Astrocyte (in vitro differentiated cells and primary cell): ENCODE measurements around the gene KRT23. TPM values are rescaled to one million over a fixed set of nuclear protein-coding genes. Genes with fewer than 3 reads are reported as not detected.

Experiments
- DNase-seq: peaks from one replicate; pipeline ENCODE4 v3.0.0-alpha.2; 2010; ENCODE audit warnings: low read depth
- FAIRE-seq: peaks from 2 replicates; lab custom pipeline; 2011; peaks lifted over from hg19 to GRCh38; lab: Jason Lieb, UNC
- H2AFZ ChIP-seq: 2 replicates; pipeline ENCODE4 v1.6.0; 2012; ENCODE audit warnings: low read depth, low read length, inconsistent platforms
- H3K27ac ChIP-seq: 2 replicates; pipeline ENCODE4 v1.5.1; 2011; ENCODE audit warnings: low read depth, low read length, inconsistent platforms
- H3K27me3 ChIP-seq: 2 replicates; pipeline ENCODE4 v1.6.0; 2011; ENCODE audit warnings: low read length, inconsistent platforms; ENCODE audit not compliant: insufficient read depth
- H3K36me3 ChIP-seq: 2 replicates; pipeline ENCODE4 v1.5.1; 2011; ENCODE audit warnings: low read length, inconsistent platforms; ENCODE audit not compliant: insufficient read depth
- H3K4me1 ChIP-seq: 2 replicates; pipeline ENCODE4 v1.5.1; 2011; ENCODE audit warnings: low read length, inconsistent platforms; ENCODE audit not compliant: insufficient read depth
- H3K4me2 ChIP-seq: 2 replicates; pipeline ENCODE4 v1.6.0; 2012; ENCODE audit warnings: low read length, inconsistent platforms
- H3K4me3 ChIP-seq: 2 replicates; pipeline ENCODE4 v1.5.1; 2011; ENCODE audit warnings: low read depth, mild to moderate bottlenecking, low read length, inconsistent platforms; ENCODE audit not compliant: insufficient read depth
- H3K79me2 ChIP-seq: 2 replicates; pipeline ENCODE4 v1.6.0; 2012; ENCODE audit warnings: mild to moderate bottlenecking, low read length, inconsistent platforms; ENCODE audit not compliant: insufficient read depth
- H3K9ac ChIP-seq: 2 replicates; pipeline ENCODE4 v1.6.0; 2012; ENCODE audit warnings: mild to moderate bottlenecking, low read length, inconsistent platforms
- H3K9me3 ChIP-seq: 2 replicates; pipeline ENCODE4 v1.5.1; 2012; ENCODE audit warnings: low read depth, mild to moderate bottlenecking, low read length, inconsistent platforms; ENCODE audit not compliant: insufficient read depth
- H4K20me1 ChIP-seq: 2 replicates; pipeline ENCODE4 v1.6.0; 2012; ENCODE audit warnings: low read length, inconsistent platforms; ENCODE audit not compliant: insufficient read depth
- H3K27ac Mint-ChIP-seq: one replicate; pipeline ENCODE4 v1.8.0; 2021; ENCODE audit warnings: mild to moderate bottlenecking, mixed read lengths; ENCODE audit not compliant: unreplicated experiment
- H3K27me3 Mint-ChIP-seq: one replicate; pipeline ENCODE4 v1.8.0; 2021; ENCODE audit warnings: low read depth, mixed read lengths; ENCODE audit not compliant: unreplicated experiment
- H3K36me3 Mint-ChIP-seq: one replicate; pipeline ENCODE4 v1.8.0; 2021; ENCODE audit warnings: low read depth, mixed read lengths; ENCODE audit not compliant: unreplicated experiment
- H3K4me1 Mint-ChIP-seq: one replicate; pipeline ENCODE4 v1.8.0; 2021; ENCODE audit warnings: low read depth, mixed read lengths; ENCODE audit not compliant: unreplicated experiment
- H3K4me3 Mint-ChIP-seq: one replicate; pipeline ENCODE4 v1.8.0; 2021; ENCODE audit warnings: mild to moderate bottlenecking, moderate library complexity, mixed read lengths; ENCODE audit not compliant: unreplicated experiment
- H3K9me3 Mint-ChIP-seq: one replicate; pipeline ENCODE4 v1.8.0; 2021; ENCODE audit warnings: mild to moderate bottlenecking, mixed read lengths; ENCODE audit not compliant: unreplicated experiment
- CTCF ChIP-seq: IDR thresholded peaks from 2 replicates; pipeline ENCODE4 v1.5.1; 2011; ENCODE audit warnings: low read depth, mild to moderate bottlenecking, inconsistent platforms, low read length, moderate library complexity; ENCODE audit not compliant: insufficient read depth
- EZH2 ChIP-seq: IDR thresholded peaks from 2 replicates; pipeline ENCODE4 v1.6.1; 2012; ENCODE audit warnings: mild to moderate bottlenecking, low read length, inconsistent platforms; ENCODE audit not compliant: insufficient read depth
- total RNA-seq: library from RNA; stranded (reverse); gene quantifications from 2 replicates; pipeline ENCODE4 v1.2.1, GENCODE V29; 2021

The KRT23 gene
- total RNA-seq, 1 donor from 2014 or later = not detected

GRCh38 chr17:40878044-40878443 is 59.4 kb downstream of the KRT23 start:
- no peak overlapping the region for H3K4me3 Mint-ChIP-seq
- FAIRE-seq (no peak), DNase-seq (no peak)
- Histone ChIP-seq H3K9ac (no peak overlapping the region), H3K79me2 (no peaks in the 10 kb centered on the region), H2AFZ (no peak overlapping the region), H3K27ac (no peak overlapping the region), H3K9me3 (no peaks in the 10 kb centered on the region), H3K4me1 (no peaks in the 10 kb centered on the region), H3K4me3 (no peak overlapping the region), H3K27me3 (no peaks in the 10 kb centered on the region), H3K36me3 (no peaks in the 10 kb centered on the region), H4K20me1 (no peaks in the 10 kb centered on the region), H3K4me2 (no peak overlapping the region)
- no peaks in the 10 kb centered on the region for H3K36me3 Mint-ChIP-seq
- no peaks in the 10 kb centered on the region for H3K27me3 Mint-ChIP-seq
- peaks cover 2% of the 10 kb centered on the region for H3K9me3 Mint-ChIP-seq
- no peaks in the 10 kb centered on the region for H3K4me1 Mint-ChIP-seq
- H3K27ac Mint-ChIP-seq = no peak overlapping the region
- TF ChIP-seq CTCF (no peak), EZH2 (no peak)

GRCh38 chr17:40873801-40874200 is 63.6 kb downstream of the KRT23 start:
- FAIRE-seq (no peak), DNase-seq (peak; percentile 39)
- no peaks in the 10 kb centered on the region for H4K20me1 ChIP-seq
- no peaks in the 10 kb centered on the region for H3K9me3 ChIP-seq
- no peaks in the 10 kb centered on the region for H3K4me1 Mint-ChIP-seq
- H3K9me3 Mint-ChIP-seq = no peaks in the 10 kb centered on the region
- no peak overlapping the region for H3K4me3 Mint-ChIP-seq
- no peak overlapping the region for H2AFZ ChIP-seq
- TF ChIP-seq CTCF = no peak
- no peak overlapping the region for H3K4me2 ChIP-seq
- H3K36me3 Mint-ChIP-seq = no peaks in the 10 kb centered on the region
- no peaks in the 10 kb centered on the region for H3K4me1 ChIP-seq
- H3K27me3 Mint-ChIP-seq = no peaks in the 10 kb centered on the region
- H3K9ac ChIP-seq = no peak overlapping the region
- no peaks in the 10 kb centered on the region for H3K36me3 ChIP-seq
- no peaks in the 10 kb centered on the region for H3K79me2 ChIP-seq
- H3K27ac ChIP-seq = no peak overlapping the region
- no peaks in the 10 kb centered on the region for H3K27me3 ChIP-seq
- H3K4me3 ChIP-seq = no peak overlapping the region
- no peak overlapping the region for H3K27ac Mint-ChIP-seq

GRCh38 chr17:40873255-40873654 is 64.2 kb downstream of the KRT23 start:
- no peak overlapping the region for H3K27ac ChIP-seq
- no peaks in the 10 kb centered on the region for H3K27me3 ChIP-seq
- no peaks in the 10 kb centered on the region for H3K4me1 ChIP-seq
- H3K4me3 ChIP-seq = no peak overlapping the region
- no peaks in the 10 kb centered on the region for H3K4me1 Mint-ChIP-seq
- DNase-seq (no peak), FAIRE-seq (no peak)
- no peak overlapping the region for H3K9ac ChIP-seq
- no peaks in the 10 kb centered on the region for H3K36me3 Mint-ChIP-seq
- no peak overlapping the region for H2AFZ ChIP-seq
- no peaks in the 10 kb centered on the region for H3K9me3 ChIP-seq
- no peak overlapping the region for H3K4me2 ChIP-seq
- no peaks in the 10 kb centered on the region for H3K27me3 Mint-ChIP-seq
- H3K79me2 ChIP-seq = no peaks in the 10 kb centered on the region
- no peak overlapping the region for H3K4me3 Mint-ChIP-seq
- H3K36me3 ChIP-seq = no peaks in the 10 kb centered on the region
- no peak overlapping the region for H3K27ac Mint-ChIP-seq
- TF ChIP-seq EZH2 (no peak), CTCF (no peak)
- H3K9me3 Mint-ChIP-seq = no peaks in the 10 kb centered on the region
- no peaks in the 10 kb centered on the region for H4K20me1 ChIP-seq

Other genes with a start within 250 kb of the KRT23 start
- gene KRT24, start 233.9 kb downstream of the KRT23 start, total RNA-seq = not detected in 2 replicates
- not detected in 2 replicates for gene KRT25, start 182.3 kb downstream of the KRT23 start, total RNA-seq
- not detected in 2 replicates for gene KRT26, start 165.4 kb downstream of the KRT23 start, total RNA-seq
- not detected in 2 replicates for gene KRT27, start 155.1 kb downstream of the KRT23 start, total RNA-seq
- not detected in 2 replicates for gene KRT28, start 137.7 kb downstream of the KRT23 start, total RNA-seq
- gene KRT10, start 115.0 kb downstream of the KRT23 start, total RNA-seq = 49.7 and 50.6 TPM in 2 replicates
- not detected in 2 replicates for gene KRT12, start 70.4 kb downstream of the KRT23 start, total RNA-seq
- gene KRT20, start 52.4 kb downstream of the KRT23 start, total RNA-seq = not detected in 2 replicates
- not detected in 2 replicates for gene KRT39, start 29.3 kb upstream of the KRT23 start, total RNA-seq
- gene KRT40, start 46.7 kb upstream of the KRT23 start, total RNA-seq = not detected in 2 replicates
- not detected in 2 replicates for gene KRTAP3-3, start 56.5 kb upstream of the KRT23 start, total RNA-seq
- gene KRTAP3-2, start 62.3 kb upstream of the KRT23 start, total RNA-seq = not detected in 2 replicates
- gene KRTAP3-1, start 71.5 kb upstream of the KRT23 start, total RNA-seq = not detected in 2 replicates
- not detected in 2 replicates for gene KRTAP1-5, start 89.6 kb upstream of the KRT23 start, total RNA-seq
- not detected in 2 replicates for gene KRTAP1-4, start 92.5 kb upstream of the KRT23 start, total RNA-seq
- not detected in 2 replicates for gene KRTAP1-3, start 97.2 kb upstream of the KRT23 start, total RNA-seq
- not detected in 2 replicates for gene KRTAP1-1, start 103.8 kb upstream of the KRT23 start, total RNA-seq
- not detected in 2 replicates for gene KRTAP2-1, start 109.7 kb upstream of the KRT23 start, total RNA-seq
- gene KRTAP2-2, start 117.6 kb upstream of the KRT23 start, total RNA-seq = not detected in 2 replicates
- 3.8 and 7.1 TPM in 2 replicates for gene KRTAP2-3, start 122.5 kb upstream of the KRT23 start, total RNA-seq
- gene KRTAP2-4, start 128.2 kb upstream of the KRT23 start, total RNA-seq = not detected in 2 replicates
- not detected in 2 replicates for gene KRTAP4-7, start 146.5 kb upstream of the KRT23 start, total RNA-seq
- gene KRTAP4-8, start 160.5 kb upstream of the KRT23 start, total RNA-seq = not detected in 2 replicates
- gene KRTAP4-16, start 164.6 kb upstream of the KRT23 start, total RNA-seq = not detected in 2 replicates
- gene KRTAP4-9, start 167.7 kb upstream of the KRT23 start, total RNA-seq = not detected in 2 replicates
- not detected in 2 replicates for gene KRTAP4-11, start 180.7 kb upstream of the KRT23 start, total RNA-seq
- gene KRTAP4-12, start 186.5 kb upstream of the KRT23 start, total RNA-seq = not detected in 2 replicates
- gene KRTAP4-6, start 202.9 kb upstream of the KRT23 start, total RNA-seq = not detected in 2 replicates
- not detected in 2 replicates for gene KRTAP4-5, start 212.2 kb upstream of the KRT23 start, total RNA-seq
- gene KRTAP4-4, start 223.1 kb upstream of the KRT23 start, total RNA-seq = not detected in 2 replicates
- not detected in 2 replicates for gene KRTAP4-3, start 230.6 kb upstream of the KRT23 start, total RNA-seq
- not detected in 2 replicates for gene KRTAP4-2, start 240.6 kb upstream of the KRT23 start, total RNA-seq
- not detected in 2 replicates for gene KRTAP4-1, start 247.3 kb upstream of the KRT23 start, total RNA-seq